Stimulated activated CD8-positive, alpha-beta memory T cell treated with anti-CD3 and anti-CD28 coated beads, Interleukin-12 subunit alpha, Interleukin-12 subunit beta, amount 100 ng/mL, for 24 hours (primary cell): ENCODE data around the gene SRSF4.

Experiments used
- DNase-seq: peaks from one replicate; pipeline ENCODE4 v3.0.0-alpha.2; 2020; ENCODE audit errors: extremely low read depth

Gene SRSF4

DNA sequence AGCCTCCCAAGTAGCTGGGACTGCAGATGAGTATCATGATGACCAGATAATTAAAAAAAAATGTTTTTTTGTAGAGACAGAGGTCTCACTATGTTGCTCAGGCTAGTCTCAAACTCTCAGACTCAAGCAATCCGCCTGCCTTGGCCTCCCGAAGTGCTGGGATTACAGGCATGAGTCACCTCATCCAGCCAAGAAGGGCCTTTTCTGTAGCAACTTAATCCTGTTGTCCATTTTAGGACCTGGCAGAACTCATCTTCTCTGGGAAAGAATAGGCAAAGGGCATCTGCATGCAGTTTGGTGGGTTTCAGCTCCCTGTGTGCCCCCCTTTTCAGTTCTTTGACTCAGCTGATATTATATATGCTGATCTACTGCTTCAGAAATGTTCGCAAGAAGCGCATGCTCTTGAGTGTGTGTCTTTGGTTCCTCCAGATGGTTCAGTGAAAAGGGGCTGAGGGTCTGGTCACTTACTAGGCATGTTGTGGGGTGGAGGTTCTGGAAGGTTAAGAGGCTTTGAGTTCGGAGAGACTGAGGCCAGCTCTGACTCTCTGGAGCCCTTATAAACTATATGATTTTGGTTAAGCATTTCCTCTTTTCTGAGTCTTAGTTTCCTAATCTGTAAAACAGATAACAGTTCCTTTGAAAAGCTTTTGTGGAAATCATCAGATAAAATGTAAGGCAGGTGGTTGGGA is 19.4 kb upstream of the SRSF4 start:
- no peak for DNase-seq

DNA sequence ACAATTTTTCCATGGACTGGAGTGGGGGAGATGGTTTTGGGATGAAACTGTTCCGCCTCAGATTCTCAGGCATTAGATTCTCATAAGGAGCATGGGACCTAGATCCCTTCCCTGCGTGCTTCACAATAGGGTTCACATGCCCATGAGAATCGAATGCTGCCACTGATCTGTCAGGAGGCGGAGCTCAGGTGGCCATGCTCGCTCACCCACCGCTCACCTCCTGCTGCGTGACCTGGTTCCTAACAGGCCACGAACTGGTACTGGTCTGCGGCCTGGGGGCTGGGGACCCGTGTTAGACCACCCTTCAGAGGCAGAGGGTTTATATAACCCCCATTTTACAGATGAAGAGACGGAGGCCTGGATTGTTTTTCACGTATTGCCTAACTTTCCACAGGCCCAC is 16.3 kb upstream of the SRSF4 start:
- no peak for DNase-seq

DNA sequence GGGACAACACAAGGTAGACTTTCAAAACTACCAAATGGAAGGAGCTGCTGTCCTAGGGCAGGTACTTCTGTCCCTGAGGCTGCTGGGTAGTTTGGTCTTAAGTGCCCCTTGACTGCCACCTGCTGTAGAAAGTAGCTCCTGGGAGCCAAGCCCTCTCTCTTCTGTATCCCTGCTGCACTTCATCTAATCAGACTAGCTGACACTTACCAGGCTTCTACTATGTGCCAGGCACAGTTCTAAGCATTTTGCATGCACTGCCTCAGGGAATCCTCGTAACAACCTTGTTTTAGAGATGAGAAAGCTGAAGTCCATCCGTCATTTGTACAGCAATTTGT is 15.9 kb upstream of the SRSF4 start:
- no peak for DNase-seq

DNA sequence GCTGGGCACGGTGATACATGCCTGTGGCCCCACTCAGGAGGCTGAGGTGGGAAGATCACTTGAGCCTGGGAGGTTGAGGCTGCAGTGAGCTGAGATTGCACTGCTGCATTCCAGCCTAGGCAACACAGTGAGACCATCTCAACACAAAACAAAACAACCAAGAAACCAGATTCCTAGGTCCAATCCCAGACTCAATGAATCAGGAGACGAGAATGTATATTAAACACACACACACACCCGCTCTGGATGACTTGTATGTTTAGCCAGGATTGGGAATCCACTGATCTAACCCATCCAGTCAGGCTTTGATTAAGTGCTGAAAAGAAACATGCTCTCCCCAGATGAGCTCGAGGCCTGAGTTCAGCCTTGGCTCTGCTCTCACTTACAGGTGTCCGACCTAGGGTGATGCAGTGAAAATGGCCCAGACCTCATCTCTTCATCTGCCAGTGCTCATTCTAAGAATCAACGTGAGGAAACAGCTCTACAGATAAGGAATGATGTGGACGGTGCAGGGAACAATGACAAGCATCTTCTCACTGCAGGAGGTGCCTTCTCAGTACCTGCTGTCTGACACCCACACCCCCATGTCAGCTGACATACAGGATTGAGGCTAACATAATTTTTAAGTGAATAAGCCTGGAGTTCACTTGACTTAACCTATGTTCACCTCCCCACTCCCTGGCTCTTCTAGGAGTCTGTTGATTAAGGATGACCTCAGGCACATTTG is 15.3 kb upstream of the SRSF4 start:
- no peak for DNase-seq

DNA sequence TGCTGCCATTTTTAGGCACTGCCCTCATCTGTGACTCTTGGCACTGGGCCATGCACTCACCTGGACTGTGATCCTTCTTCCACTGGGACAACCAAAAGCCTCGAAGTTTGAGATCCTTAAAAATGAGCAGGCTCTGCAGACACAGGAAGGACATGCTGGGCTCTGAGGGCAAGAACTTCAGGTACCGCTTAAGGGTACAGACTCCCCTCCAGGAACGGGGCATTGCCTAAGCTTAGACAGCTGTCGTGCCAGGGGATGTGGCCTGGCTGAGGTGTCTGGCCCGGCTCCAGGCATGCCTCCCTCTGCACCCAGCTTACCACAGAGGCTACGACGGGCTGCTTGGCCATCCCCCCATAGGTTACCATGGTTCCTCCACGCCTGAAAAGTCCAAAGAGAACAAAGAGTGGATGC is 14.2 kb upstream of the SRSF4 start:
- no peak for DNase-seq

DNA sequence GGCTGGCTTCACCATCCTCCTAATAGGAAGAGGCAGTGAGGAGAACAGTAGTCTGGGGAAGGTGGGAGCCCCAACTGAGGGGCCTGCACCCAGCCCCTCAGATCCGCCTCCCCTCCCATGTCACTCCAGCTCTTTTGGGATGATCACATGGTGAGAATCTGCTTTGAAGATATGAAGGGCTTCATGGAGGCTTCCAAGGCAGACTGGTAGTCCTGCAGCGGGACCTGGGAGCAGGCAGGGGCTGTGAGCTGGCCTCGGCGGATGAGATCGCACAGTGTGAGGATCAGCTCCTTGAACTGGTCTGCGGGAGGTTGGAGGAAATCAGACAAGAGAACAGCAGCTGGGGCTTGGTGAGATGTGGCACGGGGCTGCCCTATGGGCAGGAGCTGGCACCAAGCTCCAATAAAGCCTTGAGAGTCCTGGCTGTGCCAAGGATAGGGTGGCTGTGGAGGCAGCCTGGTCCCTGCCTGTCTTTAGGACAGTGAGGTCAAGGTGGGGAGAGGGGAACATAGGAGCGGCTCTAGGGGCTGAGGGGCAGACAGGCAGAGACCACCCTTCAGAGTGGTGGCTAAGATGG is 12.3 kb upstream of the SRSF4 start:
- no peak for DNase-seq

DNA sequence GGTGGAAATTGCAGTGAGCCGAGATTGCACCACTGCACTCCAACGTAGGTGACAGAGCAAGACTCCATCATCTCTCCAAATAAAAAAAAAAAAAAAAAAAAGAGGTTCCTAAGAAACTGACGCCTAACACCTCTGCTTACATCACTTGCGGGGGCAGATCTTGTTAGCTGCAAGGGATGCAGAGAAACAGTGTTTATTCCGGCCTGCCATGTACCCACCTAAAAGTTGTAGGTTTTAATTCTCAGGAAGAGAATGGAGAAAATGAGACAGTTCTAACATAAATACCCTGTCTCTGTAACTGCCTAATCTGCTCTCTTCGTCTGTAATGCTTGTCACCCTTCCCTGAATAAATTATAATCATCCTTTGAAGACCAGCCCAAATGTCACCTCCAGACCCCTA is 9.0 kb upstream of the SRSF4 start:
- DNase-seq, result no peak

DNA sequence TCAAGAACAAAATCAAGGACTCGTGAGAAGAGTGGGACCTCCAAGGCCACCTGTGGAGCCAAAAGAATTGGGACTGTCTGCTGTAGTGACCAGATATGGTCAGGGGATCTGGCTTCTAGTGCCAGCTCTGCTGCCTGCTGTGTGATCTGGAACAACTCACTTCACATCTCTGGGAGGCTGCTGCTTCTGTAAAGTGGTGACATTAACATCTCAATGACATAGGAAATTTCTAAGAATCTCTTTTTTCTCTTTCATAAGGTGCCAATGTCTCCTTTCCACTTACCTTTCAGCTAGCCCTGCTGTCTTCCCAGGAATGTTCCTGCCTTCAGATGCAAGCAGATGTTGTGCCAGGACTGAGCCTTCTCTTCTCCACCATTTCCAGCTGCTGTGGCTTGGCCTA is 5.0 kb upstream of the SRSF4 start:
- DNase-seq, result no peak

DNA sequence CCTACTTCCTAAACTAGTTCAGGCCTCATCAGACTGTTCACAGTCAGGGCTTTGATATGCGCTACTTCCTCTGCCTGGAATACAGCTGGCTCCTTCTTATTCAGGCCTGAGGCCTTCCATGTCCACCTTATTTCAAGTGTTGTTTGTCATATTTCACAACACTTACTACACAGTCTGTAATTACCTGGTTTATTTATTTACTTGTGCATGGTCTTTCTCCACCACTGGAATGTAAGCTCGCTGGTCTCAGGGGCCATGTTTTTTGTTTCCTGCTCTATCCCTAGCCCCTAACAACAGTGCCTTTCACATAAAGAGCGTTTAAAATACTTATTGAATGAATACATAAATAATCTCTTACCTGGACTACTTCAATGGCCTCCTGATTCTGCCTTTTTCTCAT is 4.6 kb upstream of the SRSF4 start:
- no peak for DNase-seq

DNA sequence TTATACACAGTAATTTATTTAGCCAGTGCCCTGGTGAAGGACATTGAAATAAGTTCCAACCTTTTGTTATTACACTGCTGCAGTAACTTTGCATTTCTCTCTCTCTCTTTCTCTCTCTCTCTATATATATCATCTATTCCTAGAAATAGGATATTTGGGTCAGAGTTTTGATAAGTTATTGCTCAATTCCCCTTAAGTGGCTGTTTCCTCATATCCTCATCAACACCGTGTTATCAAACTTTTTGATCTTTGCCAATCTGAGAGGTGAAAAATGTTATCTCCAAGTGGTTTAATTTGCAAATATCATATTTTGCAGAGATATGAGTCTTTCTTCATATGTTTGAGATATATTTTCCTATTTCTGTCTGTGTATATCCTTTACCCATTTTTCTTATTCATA is 1.6 kb upstream of the SRSF4 start:
- DNase-seq, result no peak

DNA sequence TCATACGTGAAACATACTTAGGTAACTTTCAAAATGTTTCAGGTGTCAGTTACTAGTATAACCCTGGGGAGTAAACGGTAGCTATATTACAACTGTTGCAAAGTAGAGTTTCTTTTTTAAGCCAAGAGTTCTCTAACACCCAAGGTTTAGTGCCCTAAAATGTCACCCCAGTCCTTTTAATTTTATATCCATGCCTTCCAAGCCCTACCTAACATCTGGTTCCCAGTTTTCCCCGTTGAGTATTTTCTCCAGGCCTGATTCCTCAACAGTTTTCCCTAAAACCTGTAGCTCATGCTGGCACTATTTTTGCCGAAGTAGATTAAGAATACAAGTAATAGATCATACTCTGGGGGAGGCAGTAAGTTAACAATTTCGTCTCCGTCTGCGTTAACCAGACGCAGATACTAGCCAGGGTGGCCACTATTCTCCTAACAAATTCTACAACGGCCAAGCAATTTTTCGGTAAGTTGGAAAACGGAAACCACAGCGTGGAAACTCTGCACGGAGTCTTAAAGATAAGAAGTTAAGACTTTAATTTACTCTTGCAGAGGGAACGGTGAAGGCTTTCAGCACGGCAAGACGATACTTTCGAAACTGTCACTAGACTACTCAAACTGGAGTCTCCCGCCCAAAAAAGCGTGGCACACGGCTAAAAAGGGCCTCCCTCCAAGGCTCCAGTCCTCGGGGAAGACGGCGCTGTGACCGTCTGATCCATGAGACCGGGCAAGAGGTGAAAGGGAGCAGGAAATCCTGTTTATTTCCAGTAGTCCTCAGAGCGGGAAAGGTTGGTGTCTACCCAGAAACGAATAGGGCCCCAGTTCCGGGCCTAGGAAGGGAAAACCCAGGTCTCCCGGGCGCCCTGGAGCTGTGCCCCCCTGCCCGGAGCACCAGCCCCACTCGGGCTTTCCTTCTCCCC is 945 bp downstream of the SRSF4 start:
- DNase-seq, result no peak

DNA sequence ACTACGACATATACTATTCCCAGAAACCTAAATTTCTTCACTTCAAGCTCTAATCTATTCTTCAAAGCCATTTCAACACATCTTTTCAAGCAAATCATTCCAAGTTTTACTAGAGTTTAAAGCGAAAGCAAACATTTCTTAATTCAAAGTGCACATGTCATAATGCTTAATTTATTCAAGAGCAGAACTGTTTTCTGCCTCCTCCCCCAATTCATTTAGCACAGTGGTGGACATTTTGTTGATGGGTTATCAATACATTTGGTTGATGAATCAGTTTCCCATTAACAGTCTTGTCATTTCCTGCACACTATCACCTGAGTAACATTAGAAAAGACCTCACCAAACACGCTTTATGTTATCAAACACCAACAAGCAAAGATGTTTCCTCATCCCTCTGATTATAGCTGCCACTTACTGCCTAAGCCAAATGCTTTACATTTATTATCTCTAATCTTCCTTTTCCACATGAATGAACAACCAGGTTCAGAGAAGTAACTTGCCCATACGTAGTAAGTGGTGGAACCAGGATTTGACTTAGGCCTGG is 2.0 kb downstream of the SRSF4 start:
- DNase-seq, result no peak

DNA sequence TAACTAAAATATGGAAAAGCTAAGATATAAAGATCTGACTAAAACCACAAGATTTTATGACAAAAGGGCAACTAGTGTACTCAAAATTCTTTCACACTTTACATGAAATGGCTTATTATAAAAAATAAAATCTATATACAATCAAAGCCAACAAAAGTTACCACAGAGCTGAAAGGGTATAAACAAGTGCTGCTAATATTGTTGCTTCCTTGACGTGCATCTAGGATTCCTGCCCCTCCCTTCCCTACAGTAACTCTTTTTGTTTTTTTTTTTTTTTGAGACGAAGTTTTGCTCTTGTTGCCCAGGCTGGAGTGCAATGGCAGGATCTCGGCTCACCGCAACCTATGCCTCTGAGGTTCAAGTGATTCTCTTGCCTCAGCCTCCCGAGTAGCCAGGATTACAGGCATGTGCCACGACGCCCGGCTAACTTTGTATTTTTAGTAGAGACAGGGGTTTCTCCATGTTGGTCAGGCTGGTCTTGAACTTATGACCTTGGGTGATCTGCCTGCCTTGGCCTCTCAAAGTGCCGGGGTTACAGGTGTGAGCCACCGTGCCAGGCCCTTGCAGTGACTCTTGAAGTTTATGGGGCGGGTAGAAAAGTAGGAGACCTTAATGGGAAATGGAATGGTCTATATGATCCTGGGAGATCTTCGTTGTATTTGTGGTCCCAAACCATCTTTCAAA is 4.5 kb downstream of the SRSF4 start:
- no peak for DNase-seq

DNA sequence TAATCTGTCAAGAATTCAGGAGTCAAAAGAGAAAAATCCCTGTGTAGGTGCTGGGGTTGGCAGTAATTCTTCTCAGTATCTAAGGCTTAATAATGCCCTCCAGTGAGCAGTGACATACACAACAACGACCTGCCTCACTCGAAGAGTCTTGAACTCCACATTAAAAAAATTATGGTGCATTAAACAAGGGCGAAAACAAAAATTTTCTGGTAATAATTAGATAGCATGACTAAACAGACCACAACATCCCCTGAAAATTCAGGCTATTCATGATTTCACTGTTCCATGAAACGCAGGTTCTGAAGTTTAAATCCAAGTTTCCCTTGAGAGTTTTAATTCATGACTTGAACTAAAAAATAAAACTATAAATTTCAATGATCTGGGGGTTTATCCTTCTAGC is 5.1 kb downstream of the SRSF4 start:
- no peak for DNase-seq

DNA sequence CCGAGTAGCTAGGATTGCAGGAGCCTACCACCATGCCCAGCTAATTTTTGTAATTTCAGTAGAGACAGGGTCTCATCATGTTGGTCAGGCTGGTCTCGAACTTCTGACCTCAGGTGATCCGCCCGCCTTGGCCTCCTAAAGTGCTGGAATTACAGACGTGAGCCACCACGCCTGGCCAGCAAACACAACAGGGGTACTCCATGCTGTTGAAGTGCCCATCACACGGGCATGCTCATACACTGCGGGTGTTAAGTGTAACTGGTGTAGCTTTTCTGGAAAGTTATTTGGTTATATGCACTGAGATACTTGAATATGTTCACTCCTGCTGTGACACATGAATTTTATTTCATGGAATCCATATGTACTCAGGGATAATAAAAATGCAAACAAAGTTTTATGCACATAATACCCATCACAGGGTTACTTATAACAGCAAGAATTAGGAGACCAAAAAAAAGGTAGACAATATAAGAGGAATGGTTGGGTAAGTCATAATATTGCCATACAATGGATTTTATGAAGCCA is 9.2 kb downstream of the SRSF4 start:
- no peak for DNase-seq

DNA sequence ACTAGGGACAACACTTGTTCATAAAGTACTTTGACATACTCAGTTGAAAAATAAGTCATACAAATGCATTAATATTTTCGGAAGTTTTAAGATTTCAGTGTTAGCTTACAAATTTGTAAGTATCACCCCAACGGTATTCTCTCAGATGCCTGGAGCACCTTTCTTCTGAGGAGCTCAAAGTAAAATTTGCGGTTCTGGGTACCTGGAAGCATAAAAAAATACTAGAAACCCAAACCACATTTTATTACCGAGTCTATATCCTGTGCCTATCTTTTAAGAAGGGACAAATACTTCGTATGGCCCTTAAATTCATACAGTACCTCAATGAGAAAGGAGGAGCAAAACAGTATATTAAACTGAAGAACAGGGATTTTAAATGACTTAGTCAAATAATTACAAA is 10.2 kb downstream of the SRSF4 start:
- DNase-seq, result no peak

DNA sequence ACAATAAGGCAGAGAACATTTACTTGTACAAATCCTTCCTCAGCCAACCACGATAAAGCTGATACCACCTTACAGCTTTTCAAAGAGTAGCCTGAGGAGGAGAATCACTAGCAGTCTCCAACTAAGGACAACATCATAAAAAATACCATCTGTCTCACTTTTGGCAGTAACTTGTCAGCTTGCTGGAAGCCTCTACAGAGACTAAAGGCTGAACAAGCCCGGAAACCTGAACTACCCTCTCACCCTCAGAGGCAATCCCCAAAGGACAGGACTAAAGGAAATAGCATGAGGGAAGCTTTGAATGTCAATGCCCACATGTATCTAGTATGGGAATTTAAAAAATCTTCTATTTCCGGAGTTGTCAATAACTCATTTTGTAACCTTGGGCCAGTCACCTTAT is 10.6 kb downstream of the SRSF4 start:
- DNase-seq, result no peak

DNA sequence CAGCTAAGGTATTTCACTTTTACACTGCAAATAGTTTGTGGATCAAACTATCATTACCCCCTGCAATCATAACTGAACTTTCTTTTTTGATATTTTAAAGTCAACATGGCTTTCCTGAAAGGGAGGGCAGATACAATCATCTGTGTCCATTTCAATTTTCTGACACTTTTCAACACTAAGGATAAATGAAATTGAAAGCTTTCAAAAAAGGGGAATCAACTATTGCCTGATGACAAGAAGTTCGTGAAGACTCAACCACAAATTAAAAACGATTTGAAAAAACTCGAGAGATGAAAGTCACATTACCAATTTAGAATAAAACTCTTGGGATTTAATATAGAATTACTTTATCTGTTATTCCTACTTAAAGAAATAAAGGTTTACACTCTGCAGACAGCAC is 11.7 kb downstream of the SRSF4 start:
- DNase-seq, result no peak

DNA sequence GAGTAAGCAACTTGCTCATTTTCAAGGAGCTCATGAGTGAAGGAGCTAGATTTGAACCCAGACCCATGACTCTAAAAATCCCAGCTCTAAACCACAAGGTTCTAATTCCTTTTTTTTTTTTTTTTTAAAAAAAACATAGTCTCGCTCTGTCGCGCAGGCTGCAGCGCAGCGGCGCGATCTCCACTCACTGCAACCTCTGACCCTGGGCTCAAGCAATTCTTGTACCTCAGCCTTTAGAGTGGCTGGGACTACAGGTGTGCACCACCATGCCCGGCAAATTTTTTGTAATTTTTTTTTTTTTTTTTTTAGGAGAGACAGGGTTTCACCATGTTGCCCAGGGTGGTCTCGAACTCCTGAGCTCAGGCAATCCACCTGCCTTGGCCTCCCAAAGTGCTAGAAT is 13.8 kb downstream of the SRSF4 start:
- no peak for DNase-seq

DNA sequence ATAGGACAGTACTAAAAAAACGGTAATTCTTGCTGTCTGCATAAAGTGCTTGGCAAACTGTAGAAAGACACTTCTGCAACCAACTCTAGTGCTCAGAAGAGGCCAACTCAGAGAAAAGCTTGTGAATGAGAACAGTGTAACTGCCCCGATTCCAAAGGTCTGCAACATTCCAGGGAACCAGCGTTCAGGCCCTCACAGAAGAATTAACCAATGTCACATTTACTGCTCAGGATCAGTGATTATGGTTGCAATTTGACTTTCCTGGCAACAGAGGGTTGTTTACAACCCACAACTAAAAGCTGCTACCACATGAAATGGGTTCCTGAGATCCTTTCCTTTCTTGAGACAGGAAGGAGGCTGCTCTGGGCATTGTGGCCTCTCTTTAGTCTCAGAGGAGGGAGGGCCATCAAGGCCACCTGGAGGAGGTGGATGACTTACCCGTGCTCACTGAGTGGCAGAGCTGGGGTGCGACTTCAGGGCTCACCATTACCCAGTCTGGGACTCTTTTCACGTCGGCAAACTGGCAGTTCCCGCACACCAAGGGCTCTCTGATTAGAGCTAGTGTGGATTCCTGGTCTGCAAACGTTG is 15.3 kb downstream of the SRSF4 start:
- DNase-seq, result no peak

DNA sequence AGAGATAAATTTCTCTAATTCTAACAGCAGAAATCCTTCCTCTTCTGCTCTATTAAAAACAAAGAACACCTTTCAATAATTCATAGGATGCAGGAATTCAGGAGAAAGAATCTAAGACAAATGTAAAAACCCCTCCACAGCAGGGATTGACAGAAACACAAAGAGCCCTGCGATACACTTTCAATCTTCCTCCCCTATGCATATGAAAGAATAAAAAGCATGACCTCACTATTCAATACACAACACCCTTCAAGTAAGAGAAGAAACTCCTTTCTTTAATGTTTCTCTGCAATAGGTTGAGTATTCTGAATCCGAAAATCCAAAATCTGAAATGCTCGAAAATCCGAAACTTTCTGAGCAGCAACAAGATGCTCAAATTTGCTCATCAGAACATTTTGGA is 17.1 kb downstream of the SRSF4 start:
- no peak for DNase-seq
